Measurements from ENCODE around the gene SPR.
"Not testable (repeated sequence)": the region's sequence is repeated elsewhere in the genome, so short reads cannot be mapped to it uniquely, and the experiment has no call there.

Gene SPR

DNA sequence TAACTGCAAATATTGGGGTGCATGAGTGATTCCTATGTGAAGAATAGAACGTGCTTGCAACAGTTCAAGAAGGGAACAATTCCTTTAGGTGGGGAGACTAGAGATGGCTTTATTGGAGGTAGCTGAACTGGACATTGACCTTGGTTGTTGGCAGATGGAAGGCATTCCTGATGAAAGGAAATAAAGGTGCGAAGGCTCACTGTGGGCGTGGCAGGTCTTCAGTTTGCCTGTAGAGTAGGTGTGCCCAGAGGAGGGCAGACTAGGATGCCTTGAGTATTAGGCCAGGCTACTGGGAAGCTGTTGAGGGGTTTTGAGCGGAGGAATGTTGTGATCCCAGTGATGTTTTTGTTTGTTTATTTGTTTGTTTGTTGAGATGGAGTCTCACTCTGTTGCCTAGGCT, 2.8 kb downstream of the SPR start:
- no peak for DNase-seq

DNA sequence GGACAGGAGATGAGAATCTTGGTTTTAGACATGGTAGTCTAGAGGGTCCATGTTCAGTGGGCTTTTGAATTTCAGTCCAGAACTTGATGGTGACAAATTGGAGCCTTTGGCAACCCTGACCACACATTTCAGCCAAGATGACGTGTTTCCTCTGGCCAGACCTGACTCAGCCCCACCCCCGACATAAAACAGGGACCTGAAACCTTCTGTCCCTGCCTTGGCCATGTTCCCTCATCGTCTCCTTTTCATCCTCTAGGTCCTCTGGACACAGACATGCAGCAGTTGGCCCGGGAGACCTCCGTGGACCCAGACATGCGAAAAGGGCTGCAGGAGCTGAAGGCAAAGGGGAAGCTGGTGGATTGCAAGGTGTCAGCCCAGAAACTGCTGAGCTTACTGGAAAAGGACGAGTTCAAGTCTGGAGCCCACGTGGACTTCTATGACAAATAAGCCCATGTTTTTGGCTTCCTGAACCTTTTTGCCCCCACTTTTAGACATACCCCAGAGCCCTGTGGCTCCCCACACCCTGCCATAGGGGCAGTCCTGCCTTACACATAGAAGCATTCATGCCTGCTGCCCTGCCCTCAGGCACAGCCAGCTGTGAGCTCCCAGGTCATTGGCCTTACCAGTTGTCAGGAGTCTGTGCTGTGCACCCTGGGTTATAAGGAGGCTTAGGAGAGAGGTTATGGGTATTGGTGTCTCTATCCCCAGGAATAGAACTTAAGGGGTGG, 4.0 kb downstream of the SPR start:
- no peak for DNase-seq

DNA sequence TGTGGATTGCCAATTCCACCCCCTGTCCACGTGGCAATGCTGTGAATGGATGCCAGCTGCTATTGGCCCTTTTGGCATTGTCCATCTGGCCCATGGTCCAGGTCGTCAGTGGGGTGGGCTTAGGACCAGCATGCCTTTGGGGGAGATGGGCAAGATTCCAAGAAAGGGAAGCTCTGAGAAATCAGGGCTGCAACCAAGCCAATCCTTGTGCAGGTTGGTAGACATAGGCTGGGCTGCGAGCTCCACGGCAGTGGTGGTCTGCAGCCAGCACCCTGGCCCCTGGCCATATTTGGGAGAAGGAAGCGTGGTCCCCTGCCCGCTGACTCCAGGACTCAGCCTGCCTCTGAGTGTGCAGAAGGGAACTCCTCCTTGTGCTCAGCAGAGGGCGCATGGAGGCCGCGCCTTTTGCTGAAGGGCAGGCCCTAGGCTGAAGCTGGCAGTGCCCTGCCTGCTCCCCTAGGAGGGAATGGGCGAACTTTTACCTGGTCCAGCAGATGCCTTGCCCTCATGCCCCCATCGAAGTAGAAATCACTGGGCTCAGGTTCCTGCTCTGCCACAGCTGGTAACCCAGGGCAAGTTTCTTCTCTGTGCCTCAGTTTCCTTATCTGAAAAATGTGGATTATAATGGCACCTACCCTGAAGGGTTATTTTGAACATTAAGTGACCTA, 5.4 kb downstream of the SPR start:
- DNase-seq = no peak

DNA sequence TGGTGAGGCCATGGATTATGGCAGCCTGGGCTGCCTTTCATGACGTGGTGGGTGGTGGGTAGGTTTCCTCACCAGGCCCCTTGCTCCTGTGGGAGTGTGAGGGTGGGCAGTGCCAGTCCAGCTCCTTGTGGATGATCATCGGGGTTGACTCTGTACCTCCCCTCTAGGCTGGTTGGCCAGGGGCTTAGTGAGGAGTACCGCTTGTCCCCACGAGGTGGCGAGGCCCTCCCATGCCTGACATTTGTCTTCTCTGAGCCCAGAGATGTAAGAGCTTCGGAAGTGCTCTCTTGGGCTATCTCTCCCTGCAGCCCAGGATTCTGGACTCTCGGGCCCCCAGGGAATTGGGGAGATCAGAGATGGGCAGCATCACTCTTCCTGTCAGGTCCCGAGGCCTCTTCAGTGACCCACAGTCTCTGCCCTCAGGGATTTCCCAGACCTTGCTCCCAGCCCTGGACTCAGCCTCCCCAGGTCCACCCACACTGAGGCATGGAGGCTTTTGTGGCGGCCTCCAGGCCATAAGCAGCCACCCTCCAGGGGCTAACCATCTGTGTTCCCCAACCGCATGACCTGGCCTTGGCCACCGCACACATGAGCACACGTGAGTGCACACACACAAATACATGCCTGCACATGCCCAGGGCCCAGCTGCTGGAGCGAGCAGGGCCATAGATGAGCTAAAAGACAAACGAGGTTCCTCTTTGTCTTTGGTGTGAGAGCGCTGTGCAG, 6.5 kb downstream of the SPR start:
- no peak for DNase-seq

DNA sequence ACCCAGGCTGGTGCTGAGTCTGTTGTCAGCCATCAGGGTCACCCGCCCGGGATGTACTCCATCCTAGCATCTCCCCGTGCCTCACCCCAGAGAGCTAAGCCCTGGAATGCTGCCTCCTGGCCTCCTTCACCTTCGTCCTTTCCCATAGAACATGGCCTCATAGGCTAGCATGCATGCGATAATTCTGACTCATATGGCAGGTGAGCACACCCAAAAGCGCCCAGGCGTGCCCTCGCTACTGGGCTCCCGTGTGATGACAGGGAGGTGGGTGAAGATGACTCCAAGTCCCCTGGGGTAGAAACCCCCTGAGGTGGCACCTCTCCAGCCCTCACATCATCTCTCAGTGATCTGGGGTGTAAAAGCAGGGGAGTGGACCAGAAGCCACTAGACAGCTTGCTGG, 7.3 kb downstream of the SPR start:
- no peak for DNase-seq

DNA sequence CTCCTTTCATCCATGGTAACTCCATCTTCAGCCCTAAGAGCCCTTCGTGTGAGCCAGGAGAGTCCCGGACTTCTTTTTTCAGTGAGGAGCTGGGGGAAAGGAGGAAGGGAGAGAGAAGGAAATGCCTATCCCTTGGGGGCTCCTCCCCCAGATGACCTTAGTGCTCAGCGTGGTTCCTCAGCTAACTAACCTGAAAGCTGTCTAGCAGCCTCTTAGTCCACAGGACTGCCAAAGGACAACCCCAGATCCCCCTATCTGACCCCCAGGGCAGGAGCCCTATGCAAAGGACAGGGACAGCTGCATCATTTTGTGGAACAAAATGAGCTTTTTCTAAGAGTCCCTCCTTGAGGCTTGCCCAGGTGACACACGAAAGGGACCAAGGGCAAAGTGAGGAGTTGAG, 7.9 kb downstream of the SPR start:
- no peak for DNase-seq

DNA sequence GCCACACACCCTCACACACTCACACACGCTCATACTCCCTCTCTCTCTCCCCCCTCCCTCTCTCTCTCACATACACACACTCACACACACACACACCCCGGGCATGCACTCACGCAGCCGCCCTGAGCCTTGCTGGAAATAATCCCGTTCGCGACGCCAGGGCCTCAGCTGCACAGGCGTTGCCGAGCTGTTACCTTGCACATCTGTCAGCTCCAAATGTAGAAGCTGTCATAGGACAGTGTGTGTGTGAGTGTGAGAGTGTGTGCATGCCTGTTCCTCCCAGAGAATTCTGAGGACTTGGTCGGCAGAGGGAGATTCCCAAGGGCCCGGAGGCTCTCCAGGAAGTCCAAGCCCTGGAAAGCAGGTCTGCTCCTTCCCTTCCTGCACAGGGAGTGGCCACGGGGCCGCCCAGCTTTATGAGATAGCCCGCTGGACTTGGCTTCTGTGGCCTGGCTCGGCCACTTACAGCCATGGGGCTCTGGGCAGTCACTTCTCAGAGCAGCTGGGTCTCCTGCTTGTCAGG, 8.6 kb downstream of the SPR start:
- no peak for DNase-seq

DNA sequence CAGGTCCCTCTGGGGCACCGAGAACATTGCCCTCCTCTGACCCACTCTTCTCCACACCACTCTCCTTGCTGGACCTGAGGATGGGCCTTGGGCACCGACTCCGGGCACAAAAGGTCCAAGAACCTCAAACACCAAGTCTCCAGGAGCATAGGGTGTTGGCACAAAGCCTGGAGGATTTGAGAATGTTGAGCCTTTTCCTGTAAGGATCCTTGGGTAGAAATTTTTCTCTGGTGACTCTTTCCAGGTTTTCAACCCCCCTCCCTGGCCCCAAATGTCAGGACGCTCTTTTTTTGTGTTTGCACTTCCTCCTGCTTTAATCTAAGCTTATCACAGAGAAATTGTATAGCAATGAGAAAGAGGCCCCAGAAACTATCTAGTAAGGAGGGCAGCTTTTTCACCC, 9.2 kb downstream of the SPR start:
- no peak for DNase-seq

DNA sequence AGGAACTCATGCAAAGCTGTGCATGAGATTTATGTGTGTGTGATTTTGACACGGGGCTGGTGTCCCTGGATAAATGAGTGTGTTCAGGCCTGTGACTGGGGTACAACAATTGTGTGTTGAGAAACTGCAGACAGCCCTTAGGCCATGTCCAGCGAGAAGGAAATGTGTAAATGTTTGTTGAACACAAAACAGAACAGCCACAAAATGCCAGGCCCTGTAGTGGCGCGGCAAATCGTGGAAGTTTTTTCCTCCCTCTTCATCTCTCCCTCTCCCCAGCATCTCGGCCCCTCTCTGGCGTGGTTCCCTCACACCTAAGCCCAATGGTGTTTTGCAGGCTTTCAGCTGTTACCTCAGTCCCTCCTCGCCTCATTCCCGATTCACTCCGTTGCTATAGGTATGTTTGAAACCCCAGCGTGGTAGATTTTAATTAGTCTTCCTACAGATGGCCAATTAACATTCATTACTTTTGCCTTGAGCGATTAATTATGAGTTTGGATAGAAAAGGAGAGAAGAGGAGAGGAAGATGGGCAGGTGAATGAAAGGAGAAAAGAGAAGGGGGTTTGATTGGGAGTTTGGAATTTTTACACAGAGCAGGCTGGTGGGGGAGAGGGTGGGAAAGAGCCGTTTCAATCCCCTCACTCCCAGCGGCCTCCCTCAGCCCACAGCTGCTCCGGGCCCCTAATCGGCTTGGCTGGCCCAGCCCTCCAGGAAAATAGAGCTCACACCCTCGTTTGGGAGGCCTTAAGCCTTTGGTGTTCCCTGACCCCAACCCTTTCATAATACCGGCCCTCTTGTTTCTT, 10.8 kb downstream of the SPR start:
- DNase-seq = no peak

DNA sequence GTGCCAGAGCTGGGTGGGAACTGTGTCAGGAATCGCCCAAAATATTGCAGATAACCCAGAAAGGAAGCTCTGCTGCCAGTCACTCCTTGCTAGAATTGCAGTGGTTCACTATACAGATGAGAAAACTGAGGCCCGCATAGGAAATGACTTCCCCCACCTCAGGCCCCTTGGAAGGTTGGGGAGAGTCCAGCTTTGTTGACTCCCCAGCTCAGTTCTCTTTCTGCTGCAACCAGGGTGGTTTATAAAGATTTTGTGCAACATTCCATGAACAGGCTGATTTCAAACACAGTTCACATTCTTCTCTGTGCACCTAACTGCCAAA, 11.3 kb downstream of the SPR start:
- no peak for DNase-seq

DNA sequence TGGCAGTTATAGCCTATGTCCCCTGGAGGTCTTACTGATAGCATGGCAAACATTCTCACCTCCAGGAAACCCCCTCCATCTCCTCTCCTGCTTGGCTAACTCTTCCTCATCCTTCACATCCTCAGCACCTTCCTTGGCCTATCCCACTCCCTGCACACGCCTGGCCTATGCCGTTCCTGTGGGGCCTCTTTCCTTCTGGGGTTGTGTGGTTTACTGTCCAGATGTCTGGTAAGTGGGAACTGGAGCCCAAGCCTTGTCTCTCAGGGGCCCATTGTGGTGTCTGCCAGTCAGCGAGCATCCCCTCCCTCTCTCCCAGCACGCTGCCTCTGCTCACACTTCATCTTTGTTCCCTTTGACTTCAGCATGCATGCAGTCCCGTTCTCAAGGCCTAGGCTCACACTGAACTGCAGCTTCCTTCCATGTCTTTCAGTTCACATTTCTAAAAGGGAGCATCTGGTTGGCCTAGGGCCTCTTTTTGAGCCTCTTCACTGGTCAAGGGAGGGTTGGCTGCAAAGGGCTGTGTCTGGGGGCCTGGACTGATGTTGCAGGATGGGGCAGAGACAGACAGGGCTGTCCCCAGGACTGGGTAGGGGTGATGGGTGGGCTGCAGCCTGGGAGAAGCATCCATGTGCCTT, 13.1 kb downstream of the SPR start:
- no peak for DNase-seq

DNA sequence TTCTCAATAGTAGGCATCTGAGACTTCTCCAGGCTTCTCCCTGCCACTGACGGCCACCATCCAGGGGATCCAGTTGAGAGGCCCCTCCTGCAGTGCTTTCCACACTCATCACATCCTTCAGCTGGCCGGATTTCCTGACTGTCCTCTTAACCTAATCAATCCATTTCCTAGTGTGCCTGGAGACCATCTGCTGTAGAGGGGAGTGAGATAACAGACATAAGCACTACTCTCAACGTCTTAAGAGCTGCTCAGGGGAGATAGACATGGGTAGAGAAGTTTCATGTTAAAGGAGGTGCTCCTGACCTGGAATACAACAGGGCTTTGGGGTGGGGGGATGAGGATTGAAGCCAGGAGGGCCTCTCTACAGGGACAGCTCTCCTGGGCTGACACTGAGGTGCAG, 14.2 kb downstream of the SPR start:
- no peak for DNase-seq

DNA sequence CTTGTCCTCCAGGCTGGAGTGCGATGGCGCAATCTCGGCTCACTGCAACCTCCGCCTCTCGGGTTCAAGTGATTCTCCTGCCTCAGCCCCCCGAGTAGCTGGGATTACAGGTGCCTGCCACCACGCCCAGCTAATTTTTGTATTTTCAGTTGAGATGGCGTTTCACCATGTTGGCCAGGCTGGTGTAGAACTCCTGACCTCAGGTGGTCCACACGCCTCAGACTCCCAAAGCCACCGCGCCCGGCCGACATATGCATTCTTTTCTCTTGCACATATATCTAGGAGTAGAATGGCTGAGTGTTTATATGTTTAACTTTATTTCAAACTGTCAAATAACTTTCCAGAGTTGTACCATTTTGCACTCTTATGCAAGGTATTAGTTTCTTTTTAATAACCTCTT, 20.2 kb downstream of the SPR start:
- DNase-seq = not testable (repeated sequence)

DNA sequence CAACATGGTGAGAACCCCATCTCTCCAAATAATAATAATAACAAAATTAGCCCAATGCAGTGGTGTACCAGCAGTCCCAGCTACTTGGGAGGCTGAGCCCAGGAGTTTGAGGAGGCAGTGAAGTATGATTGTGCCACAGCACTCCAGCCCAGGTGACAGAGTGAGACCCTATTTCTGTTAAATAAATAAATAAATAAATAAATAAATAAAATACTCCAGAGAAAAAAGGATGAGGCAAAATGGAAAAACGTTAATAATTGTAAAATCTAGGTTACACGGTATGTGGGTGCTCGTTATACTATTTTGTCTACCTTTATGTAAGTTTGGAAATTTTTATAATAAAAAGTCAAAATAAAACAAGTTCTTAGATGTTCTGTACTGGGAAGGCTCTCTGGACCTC, 21.5 kb downstream of the SPR start:
- DNase-seq = no peak

DNA sequence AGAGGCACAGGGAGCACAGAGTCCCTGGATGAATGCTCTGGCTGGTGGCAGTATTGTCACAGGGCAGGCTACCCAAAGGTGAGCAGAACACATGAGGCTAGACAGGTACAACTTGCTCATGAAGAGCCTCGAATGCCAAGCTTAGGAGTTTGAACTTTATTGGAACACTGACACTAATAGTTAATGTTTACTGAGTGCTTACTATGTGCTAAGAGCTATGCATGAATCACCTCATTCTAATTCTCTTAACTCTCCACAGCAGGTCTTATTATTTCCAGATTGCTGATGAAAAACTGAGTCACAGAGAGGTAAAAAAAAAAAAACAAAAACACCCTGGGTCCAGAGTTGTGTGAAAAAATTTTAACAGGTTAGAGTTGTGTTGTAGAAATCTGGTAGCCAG, 24.0 kb downstream of the SPR start:
- no peak for DNase-seq

DNA sequence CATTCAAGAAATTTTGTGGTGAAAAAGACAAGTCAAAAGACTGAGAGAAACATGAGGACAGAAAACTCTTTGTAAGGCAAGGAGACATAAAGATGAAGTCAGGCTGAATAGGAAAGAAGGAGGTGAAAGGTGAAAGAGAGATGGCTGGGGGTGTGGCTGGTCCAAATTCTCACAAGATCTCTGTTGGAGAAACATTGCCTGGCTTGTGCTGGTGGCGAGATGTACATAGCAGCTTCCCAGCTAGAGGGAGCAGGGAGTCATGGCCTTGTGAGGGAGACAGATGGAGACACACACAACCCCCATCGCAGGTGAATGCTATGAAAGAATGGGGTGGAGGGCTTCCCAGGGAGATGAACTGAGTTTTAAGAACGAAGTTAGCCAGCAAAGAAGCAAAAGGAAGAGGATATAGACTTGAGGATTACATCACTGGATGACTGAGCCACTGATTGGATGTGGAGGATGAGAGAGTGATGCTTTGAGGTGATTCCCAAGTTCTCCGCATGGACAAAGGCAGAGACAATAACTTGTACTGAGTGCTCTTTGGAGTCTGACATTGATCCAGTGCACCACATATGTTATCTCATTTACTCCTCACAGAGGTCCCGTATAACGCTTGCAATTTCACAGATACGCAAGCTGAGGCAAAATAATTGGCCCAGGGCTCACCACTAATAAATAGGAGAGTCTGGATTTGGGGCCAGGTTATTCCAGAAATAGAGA, 26.4 kb downstream of the SPR start:
- DNase-seq = no peak

DNA sequence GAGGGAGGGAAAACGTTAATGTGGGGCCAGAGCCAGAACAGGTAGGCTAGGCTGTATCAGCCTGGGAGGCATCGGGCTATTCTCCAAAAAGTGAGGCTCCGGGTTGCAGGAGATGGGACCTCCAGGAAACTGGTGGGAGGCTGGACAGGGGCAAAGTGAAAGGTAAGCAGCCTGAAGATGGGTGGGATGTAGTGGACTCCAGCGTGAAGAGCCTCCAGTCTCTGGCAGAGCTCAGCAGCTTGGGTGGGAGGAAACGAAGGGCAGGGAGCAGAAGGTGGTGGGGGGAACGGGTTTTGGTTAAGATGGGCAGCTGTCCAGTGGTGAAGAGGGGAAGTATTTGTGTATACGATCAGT, 27.0 kb downstream of the SPR start:
- DNase-seq = no peak

DNA sequence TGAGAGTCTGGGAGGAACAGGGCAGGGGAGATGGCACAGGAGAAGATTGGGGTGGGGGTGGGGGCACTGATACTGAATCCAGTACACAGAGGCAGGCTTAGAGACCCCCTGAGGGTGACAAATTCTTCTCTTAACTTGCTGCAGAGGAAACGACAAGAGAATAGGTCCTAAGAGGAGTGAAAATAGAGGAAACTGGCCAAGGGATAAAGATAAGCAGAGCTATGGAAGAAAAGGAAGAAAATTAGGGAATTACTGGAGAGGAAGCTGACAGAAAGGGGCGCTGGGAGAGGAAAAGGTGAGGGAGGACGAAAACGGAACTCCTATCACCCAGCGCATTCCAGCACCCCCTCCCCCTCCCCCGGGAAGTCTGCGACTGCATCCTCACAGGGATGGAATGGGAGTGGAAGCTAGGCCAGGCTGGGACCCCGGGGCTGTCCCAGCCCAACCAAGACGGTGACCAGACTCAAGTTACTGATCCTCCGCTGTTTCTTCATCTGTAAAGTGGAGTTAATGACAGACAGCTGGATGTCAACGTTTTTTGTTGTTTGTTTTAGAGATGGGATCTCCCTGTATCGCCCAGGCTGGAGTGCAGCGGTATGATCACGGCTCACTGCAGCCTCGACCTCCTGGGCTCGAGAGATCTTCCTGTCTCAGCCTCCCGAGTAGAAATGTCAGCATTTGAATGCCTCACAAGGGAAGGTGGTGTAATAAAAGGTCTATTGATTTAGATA, 27.5 kb downstream of the SPR start:
- DNase-seq = no peak

DNA sequence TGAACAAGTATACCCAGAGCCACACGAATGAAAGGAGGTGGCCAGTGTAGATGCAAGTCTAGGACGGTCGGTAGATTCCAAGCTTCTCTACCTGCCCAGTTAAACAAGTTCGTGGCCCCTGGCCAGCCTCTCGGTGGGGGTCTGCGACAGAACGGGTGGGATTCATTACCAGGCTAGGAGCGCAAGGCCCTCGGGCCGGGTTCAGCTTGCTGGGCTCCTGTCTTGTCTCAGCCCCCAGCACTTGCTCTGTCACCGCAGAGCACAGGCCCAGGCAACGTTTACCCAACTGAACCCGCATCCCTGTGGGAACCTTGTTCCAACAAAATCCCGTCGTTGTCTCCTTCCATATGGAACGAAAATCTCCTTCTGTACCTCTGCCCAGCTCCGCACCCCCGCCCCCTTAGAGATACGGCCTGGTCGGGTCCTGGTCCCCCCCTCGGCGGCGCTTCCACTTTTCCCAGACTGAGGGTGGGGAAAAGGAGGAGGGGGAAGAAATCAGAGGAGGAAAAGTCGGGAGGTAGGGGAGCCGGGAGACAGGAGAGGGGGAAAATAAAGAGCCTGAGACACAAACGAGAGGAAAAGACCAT, 28.2 kb downstream of the SPR start:
- DNase-seq = no peak

DNA sequence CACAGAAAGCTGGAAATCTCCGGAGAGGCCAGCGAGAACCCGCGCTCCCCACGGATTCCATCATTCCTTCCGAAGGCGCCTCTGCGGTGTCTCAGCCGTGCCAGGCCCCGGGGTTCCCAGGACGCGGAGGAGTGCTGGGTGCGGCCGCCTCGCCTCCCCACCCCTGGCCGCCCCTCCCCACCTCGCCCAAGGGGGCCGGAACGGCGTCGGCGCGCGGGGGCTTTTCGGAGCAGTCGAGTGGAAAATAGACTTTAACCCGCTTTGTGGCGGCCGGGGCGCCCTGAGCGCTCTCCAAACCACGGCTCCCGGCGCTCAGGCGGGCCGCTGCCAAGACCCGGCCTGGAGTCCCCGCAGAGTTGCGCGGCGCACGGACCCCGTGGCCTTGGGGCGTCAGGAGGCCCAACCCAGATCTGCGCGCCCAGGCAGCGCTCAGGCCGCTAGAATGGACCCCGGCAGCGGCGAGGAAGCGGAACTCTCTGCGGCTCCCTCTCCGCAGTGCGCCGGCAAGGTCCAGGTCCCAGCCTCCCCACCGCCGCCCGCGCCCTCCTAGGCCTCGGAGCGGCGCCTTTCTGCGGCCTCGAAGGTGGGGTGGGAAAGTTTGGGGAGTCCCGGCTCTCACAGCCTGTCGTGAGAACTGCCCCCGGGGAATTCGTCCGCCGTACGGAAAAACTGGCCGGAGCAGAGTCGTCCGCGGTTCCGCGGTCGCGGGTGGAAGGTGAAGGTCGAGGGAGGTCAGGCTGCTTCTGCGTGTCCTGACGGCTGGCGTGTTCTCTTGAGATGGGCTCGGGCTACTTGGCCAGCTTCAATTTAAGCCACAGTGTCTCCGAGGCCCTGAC, 28.9 kb downstream of the SPR start:
- DNase-seq = no peak

All from NCI-H1048 (cell line).